ENCODE results near the gene OR52N1. TPM values are rescaled to one million over a fixed set of nuclear protein-coding genes. Genes with fewer than 3 reads are reported as not detected.

Gene OR52N1
- total RNA-seq, 1 experiment from 2014 or later: not detected

DNA sequence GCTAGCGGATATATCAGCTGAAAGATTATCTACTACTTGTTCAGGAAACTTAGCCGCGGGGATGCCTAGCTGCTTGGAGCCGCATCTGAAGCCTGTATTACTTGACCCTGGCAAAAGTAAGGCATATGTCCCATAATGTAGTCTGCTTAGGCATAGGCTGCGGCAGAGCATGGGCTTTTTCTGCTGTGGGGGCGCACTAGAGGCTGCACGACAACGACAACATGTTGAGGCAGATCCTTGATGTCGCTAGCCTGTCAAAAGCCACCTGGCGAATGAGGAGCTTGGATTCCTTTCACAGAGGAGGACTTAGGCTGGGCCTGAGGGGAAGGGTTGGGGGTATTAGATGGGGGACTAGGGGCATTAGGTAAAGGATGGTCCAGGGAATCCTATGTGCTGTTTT is 16.5 kb upstream of the OR52N1 start:
- Histone ChIP-seq H3K9me3 (ENCODE audit: insufficient read depth, low read depth) (no peaks in the 10 kb centered on the region), H3F3A (ENCODE audit: insufficient read depth, low read depth) (no peaks in the 10 kb centered on the region), H3K27ac (no peak overlapping the region), H3K4me2 (no peak overlapping the region), H3K4me1 (replicated peaks; ENCODE audit: insufficient read depth) (no peaks in the 10 kb centered on the region), H3K9me2 (ENCODE audit: insufficient read depth) (no peaks in the 10 kb centered on the region), H3K36me3 (ENCODE audit: low read depth) (no peaks in the 10 kb centered on the region), H3K4me3 (no peak overlapping the region), H3K79me2 (ENCODE audit: low read depth) (no peaks in the 10 kb centered on the region), H2AFZ (no peak overlapping the region), H3K27me3 (ENCODE audit: insufficient read depth, low read depth) (no peaks in the 10 kb centered on the region), H4K20me1 (ENCODE audit: insufficient read depth) (no peaks in the 10 kb centered on the region)
- intact Hi-C loops (cut with micrococcal nuclease; ENCODE audit: unreplicated experiment): loop anchor here (5.0 kb wide), 1 partner anchor 1170 kb away; the partner anchor contains the start of gene OR51D1
- DNase-seq: no peak
- BruUV-seq (replicated peaks): no TSS peak
- ChIA-PET POLR2A (ENCODE audit: unreplicated experiment) (no interaction called here), CTCF (no interaction called here)
- TF ChIP-seq, protein P1, sequence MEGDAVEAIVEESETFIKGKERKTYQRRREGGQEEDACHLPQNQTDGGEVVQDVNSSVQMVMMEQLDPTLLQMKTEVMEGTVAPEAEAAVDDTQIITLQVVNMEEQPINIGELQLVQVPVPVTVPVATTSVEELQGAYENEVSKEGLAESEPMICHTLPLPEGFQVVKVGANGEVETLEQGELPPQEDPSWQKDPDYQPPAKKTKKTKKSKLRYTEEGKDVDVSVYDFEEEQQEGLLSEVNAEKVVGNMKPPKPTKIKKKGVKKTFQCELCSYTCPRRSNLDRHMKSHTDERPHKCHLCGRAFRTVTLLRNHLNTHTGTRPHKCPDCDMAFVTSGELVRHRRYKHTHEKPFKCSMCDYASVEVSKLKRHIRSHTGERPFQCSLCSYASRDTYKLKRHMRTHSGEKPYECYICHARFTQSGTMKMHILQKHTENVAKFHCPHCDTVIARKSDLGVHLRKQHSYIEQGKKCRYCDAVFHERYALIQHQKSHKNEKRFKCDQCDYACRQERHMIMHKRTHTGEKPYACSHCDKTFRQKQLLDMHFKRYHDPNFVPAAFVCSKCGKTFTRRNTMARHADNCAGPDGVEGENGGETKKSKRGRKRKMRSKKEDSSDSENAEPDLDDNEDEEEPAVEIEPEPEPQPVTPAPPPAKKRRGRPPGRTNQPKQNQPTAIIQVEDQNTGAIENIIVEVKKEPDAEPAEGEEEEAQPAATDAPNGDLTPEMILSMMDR (conservative IDR thresholded peaks at IDR 0.05): no peak
- no peak for TF ChIP-seq EZH2 (IDR thresholded peaks at IDR 0.05; ENCODE audit: low read depth)

DNA sequence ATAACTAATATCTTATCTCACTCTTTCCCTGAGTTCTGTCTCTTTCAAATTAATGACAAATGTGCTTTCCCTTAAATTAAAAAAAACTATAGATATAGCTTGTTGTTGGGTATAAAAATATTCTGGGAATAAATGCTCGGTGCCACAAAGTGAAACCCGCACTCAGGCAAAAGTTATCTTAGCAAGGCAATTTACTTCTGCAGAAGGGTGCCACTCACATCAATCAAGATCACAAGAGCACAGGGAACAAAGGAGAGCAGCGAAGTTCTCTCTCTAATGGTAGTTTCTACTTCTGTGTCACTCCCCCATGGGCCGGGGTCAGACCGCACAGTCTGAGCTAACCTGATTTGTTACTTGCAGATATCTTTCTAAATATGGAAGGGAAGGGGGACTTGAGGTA is 12.9 kb upstream of the OR52N1 start:
- Histone ChIP-seq H3K9me2 (ENCODE audit: insufficient read depth) (no peaks in the 10 kb centered on the region), H3F3A (ENCODE audit: insufficient read depth, low read depth) (no peaks in the 10 kb centered on the region), H3K27me3 (ENCODE audit: insufficient read depth, low read depth) (no peaks in the 10 kb centered on the region), H3K79me2 (ENCODE audit: low read depth) (no peaks in the 10 kb centered on the region), H4K20me1 (ENCODE audit: insufficient read depth) (no peaks in the 10 kb centered on the region), H2AFZ (no peak overlapping the region), H3K27ac (no peak overlapping the region), H3K4me2 (no peak overlapping the region), H3K9me3 (ENCODE audit: insufficient read depth, low read depth) (no peaks in the 10 kb centered on the region), H3K4me1 (replicated peaks; ENCODE audit: insufficient read depth) (no peaks in the 10 kb centered on the region), H3K4me3 (no peak overlapping the region), H3K36me3 (ENCODE audit: low read depth) (no peaks in the 10 kb centered on the region)
- no peak for DNase-seq
- ChIA-PET POLR2A (ENCODE audit: unreplicated experiment) (no interaction called here), CTCF (no interaction called here)
- intact Hi-C loops (cut with micrococcal nuclease; ENCODE audit: unreplicated experiment): no loop called here
- no TSS peak for BruUV-seq (replicated peaks)
- no peak for TF ChIP-seq EZH2 (IDR thresholded peaks at IDR 0.05; ENCODE audit: low read depth)
- TF ChIP-seq, protein P1 (conservative IDR thresholded peaks at IDR 0.05): no peak

DNA sequence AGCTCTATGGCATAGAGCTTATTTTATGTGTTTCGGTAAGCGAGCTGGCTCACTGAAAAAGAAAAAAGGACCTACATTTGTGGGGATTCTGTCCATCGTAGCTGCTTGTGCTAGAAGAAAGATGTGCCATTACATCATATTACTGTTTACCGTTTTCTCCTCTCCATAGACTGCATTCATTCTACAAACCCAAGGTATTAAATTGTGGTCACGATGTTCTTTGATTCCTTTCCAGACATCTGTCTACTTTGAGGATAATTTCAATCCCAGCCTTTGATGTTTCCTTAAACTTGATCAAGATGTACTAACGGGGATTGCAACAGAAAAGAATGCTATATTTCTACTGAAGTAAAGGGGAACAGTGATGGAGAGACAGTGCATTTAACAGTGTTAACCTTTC is 5.5 kb upstream of the OR52N1 start:
- Histone ChIP-seq H2AFZ (no peak overlapping the region), H4K20me1 (ENCODE audit: insufficient read depth) (no peaks in the 10 kb centered on the region), H3K79me2 (ENCODE audit: low read depth) (no peaks in the 10 kb centered on the region), H3K27me3 (ENCODE audit: insufficient read depth, low read depth) (no peaks in the 10 kb centered on the region), H3K4me1 (replicated peaks; ENCODE audit: insufficient read depth) (no peaks in the 10 kb centered on the region), H3K9me2 (ENCODE audit: insufficient read depth) (no peaks in the 10 kb centered on the region), H3F3A (ENCODE audit: insufficient read depth, low read depth) (no peaks in the 10 kb centered on the region), H3K36me3 (ENCODE audit: low read depth) (no peaks in the 10 kb centered on the region), H3K4me2 (no peak overlapping the region), H3K27ac (no peak overlapping the region), H3K9me3 (ENCODE audit: insufficient read depth, low read depth) (no peaks in the 10 kb centered on the region), H3K4me3 (no peak overlapping the region)
- intact Hi-C loops (cut with micrococcal nuclease; ENCODE audit: unreplicated experiment): no loop called here
- POLR2A ChIA-PET (ENCODE audit: unreplicated experiment): no interaction called here
- DNase-seq: no peak
- TF ChIP-seq, protein P1 (conservative IDR thresholded peaks at IDR 0.05): no peak
- CTCF ChIA-PET: no interaction called here
- no TSS peak for BruUV-seq (replicated peaks)
